Measurements from ENCODE around the gene DALRD3.

DALRD3 gene

GRCh38 chr3:49004352-49005302 lies 13.8 kb downstream of the DALRD3 start:
- FAIRE-seq: no peak

DNA sequence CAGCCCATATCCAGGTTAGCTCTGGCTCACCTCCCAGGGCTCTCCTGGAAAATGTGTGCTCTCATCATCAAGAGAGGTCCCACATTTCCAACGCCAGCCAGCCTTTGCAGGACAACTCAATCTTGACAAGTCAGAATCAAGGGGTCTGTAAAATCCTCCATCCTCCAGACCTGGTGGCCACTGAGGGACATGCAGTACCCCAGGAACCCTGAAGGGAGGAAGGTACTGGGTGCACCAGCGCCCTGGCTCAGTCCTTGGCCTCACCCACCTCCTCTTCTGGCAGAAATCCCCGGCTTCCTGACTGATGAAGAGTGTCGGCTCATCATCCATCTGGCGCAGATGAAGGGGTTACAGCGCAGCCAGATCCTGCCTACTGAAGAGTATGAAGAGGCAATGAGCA lies 17.2 kb downstream of the DALRD3 start:
- FAIRE-seq: no peak

DNA sequence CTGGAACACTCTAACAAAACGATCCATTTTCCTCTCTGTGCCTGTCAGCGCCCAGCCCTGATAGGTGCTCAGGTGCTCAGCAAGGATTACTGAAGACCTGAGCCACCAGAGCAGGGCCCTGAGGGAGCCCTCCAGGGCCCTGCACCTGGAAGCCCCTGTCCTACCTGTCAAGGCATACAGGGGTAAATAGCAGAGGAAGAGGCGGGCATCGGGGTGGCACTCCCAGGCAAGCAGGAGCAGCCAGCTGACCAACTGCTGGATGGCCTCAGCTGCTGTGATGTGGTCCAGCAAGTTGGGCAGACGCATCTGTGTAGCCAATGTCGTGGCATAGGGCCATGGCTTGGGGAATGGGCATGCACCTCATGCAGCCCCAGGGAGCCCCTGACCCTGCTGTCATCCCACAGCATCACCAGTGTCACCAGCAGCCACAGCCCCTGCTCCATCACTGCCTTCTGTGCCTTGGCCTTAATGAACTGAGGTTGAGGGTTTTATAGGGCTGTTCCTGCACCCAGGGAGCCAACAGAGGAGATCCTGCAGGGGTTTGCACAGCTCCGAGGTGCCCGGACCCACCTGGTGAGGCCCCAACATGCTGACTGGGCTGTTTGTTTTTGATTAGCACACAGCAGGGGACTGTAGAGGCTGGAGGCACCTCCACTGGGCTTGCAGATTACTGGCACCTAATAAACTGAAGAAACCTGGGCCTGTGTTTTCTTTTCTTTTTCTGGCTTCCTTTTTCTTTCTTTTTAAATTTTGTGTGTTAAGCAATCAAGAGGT lies 19.1 kb downstream of the DALRD3 start:
- no peak for FAIRE-seq

- FAIRE-seq: no peak
Observed at GRCh38 chr3:48997714-48998637, 20.4 kb downstream of the DALRD3 start.

DNA sequence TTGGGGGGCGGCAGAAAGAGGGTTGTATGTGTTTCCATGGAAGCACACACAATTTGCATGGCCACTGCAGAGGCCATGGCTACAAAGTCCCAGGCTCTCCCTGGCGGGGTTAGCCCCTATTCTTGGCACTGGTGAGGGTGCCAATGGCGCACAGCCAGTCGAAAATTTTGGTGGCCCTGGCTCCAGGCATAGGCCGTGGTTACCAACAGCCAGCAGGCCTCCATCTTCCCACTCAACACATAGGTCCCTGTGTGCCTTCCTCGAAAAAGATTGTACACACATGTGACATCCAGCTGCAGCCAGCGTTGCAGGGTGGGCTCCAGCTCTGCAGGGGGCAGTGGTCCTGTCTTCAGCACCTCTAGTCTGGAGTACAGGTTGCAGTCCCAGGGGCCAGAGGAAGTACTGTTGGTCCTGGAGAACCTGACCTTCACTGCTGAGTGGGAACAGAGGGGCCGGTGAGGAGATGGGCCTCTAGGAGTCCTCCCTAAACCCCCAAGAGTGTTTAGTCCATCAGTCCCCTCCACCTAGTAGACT lies 21.2 kb downstream of the DALRD3 start:
- FAIRE-seq: no peak

GRCh38 chr3:48996640-48997039 lies 21.7 kb downstream of the DALRD3 start:
- no peak for FAIRE-seq

DNA sequence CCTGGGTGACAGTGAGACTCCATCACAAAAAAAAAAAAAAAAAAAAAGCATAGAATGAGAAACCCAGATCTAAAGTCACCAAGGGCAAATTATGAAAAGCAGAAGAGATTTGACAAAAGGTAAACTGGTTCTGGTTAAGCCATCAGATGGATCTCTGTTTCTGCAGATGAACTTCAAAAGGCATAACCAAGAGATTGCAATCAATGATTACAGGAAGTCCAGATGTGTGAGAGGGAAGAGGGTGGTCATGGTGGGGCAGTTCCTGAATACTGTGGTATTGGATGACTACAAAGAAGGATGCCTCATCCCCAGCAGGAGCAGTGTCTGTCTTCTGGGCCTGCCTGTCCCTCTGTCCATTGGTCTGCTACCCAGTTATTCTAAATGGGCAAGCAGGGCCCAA lies 24.5 kb downstream of the DALRD3 start:
- no peak for FAIRE-seq

DNA sequence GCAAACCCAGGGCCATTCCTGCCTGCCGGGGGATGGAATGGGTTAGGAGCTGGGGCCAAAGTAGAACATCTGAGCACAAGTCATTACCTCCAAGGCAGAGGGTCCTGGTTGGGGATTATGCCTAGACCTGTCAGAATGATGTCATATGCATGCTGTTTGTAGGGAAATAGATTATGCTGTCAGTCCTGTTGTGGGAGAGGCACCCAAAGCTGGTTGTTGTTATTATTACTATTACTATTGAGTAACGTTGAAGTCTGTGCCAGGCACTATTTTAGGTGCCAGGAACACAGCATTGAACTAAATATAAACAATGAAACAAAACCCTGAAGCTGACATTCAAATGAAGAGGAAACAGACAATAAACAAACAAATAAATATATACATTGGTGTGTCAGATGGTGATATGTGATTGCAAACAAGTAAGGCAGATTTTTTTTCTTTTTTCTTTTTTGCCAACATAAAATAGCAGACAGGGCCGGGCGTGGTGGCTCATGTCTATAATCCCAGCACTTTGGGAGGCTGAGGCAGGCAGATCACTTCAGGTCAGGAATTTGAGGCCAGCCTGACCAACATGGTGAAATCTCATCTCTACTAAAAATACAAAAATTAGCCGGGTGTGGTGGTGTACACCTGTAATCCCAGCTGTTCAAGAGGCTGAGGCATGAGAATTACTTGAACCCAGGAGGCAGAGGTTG lies 26.4 kb downstream of the DALRD3 start:
- FAIRE-seq: no peak

DNA sequence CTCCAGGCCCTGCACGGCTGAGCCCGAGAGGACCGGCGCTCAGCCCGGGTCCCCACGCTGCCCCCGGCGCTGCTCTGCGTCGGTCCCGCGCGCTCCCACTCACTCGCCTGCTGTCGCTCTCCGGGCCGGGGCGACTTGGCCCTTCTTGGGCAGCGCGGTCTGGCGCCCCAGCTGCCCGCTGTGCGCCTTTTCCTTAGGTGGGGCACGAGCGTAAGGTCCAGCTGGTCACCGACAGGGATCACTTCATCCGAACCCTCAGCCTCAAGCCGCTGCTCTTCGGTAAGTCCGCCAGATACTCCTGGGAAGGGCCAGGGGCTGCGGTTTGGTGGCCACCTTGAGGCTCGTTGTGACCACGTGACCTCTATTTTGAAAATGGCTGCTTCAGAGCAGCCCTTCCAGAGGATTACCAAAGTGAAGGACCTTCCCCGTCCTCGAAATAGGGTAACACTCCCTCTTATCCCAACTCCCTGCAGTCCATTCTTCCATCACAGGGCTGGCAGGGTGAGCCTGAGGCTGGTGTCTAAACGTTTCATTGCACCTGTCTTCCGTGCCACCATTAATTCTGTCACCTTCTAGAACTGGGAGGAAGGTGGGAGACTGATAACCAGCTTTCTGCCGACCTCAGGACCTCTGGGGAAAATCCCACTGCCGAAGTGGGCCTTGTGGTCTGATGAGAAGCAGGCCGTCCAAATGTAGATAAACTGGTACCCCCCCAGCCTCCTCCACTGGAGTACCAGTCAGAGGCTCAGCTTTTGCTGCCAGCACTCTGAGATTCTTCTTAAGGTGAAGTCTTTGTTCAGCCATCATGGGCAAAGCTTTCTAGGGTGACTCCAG lies 27.5 kb downstream of the DALRD3 start:
- no peak for FAIRE-seq

DNA sequence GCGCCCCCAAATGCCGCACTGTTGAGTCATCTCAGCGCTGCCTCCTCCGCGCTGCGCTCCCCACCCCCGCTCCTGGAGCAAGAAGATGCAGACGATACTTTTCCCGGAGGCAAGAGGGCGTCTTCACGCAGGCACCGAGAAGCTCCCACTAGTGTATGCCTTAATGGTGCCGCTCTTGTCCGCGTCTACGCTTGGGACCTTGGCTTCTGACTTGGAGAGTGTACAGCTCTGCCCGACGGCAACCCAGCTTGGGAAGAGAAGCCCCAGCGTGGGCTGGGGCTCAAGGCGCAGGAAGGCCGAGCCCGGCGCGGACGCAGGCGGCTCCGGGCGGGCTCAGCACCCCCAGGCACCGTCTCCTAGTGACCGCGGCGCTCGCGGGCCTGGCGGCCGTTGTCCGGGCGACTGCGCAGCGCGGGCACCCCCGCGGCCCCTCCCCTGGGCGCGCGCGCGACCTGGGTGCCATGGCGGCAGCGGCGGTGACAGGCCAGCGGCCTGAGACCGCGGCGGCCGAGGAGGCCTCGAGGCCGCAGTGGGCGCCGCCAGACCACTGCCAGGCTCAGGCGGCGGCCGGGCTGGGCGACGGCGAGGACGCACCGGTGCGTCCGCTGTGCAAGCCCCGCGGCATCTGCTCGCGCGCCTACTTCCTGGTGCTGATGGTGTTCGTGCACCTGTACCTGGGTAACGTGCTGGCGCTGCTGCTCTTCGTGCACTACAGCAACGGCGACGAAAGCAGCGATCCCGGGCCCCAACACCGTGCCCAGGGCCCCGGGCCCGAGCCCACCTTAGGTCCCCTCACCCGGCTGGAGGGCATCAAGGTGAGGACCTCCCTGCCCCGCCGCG lies 28.4 kb downstream of the DALRD3 start, which contains the start of gene P4HTM:
Gene P4HTM, plus strand, starts transcription at position 446 of the 840 bp plus-strand sequence. Its CDS starts 16 bp downstream, at position 462.
- FAIRE-seq: no peak

- no peak for FAIRE-seq
Observed at GRCh38 chr3:48989126-48989795, 29.1 kb downstream of the DALRD3 start.

GRCh38 chr3:48985831-48986376 lies 32.5 kb downstream of the DALRD3 start:
- no peak for FAIRE-seq

GRCh38 chr3:48984663-48985062 lies 33.7 kb downstream of the DALRD3 start:
- FAIRE-seq: no peak

- FAIRE-seq: no peak
Observed at GRCh38 chr3:48983096-48983495, 35.3 kb downstream of the DALRD3 start.

- no peak for FAIRE-seq
Observed at GRCh38 chr3:48982686-48983085, 35.7 kb downstream of the DALRD3 start.

- peak; percentile 16 for FAIRE-seq
Observed at GRCh38 chr3:48982016-48982415, 36.4 kb downstream of the DALRD3 start.

DNA sequence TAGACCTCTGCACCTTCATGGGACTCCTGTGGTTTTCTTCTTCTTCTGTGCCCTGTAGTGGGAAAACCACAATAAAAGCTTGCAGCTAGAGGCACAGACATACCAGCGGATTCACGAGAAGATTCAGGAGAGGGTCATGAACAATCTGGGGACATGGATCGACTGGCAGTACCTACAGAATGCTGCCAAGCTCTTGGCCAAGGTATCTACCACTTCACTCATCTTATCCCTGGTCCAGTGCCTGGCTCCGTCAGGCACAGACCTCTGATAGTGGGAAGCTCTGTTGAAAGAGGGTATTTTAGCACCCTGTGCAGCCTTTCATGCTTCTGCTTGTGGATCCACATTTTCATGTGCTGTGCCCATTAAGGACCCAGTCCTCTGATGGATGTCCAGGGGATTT lies 38.1 kb downstream of the DALRD3 start:
- FAIRE-seq: no peak

- FAIRE-seq: no peak
Observed at GRCh38 chr3:48979451-48979850, 38.9 kb downstream of the DALRD3 start.

Measured in A204.1 (cell line).